Measurements from ENCODE around the gene CHCHD3. TPM values are rescaled to one million over a fixed set of nuclear protein-coding genes. Genes with fewer than 3 reads are reported as not detected.

The CHCHD3 gene
- polyA plus RNA-seq, 1 donor (not counting 4 experiments of a cell fraction or from before 2014, with no cell fraction given) = 59.2 TPM

DNA sequence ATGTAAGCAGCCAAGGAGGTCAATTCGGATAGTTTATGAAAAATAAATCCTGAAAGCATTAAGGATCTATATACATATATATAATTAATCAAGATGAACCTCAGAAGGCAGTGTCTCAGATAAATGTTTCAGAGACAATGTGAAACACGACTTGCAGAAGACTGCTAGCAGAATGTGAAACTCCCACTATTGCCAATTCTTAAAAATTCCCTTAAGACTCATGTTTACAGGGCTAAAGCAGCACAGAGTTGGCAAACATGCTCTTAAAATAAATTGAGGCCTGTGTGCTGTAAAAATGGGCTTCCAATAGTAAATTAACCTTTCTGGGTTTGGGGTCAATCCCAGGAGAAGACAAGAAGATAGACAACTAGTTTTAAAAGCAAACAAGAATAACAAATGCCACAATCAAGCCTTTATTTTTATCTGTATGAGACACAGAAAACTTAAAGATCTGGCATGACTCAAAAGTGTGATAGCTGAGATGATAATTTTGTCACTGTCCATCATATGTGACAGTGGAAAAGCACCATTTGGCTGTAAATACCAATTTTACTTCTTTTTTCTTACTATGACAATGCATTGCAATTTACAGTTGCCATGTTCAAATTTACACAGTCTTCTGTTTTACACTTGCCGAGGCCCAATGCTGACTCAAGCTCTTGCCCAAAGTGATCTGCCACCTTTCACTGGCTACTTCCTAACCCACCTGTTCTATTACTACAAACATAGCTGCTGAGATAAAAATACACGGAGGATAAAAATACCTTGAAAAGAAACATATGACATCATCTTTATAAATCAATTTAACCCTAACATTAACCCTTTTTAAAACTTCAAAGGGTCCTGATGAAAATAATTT lies 78.6 kb downstream of the CHCHD3 start:
- Histone ChIP-seq H3K27me3 (ENCODE audit: control insufficient read depth, extremely low read depth, insufficient read depth, low read length) (no peaks in the 10 kb centered on the region), H3K4me3 (ENCODE audit: control insufficient read depth in 2 of 3, extremely low read depth in 1 of 3, insufficient read depth in 2 of 3, low read depth in 1 of 3, low read length in 3 of 3) (no peak overlapping the region), H2AFZ (ENCODE audit: control insufficient read depth, low read length) (no peak overlapping the region), H3K9me3 (ENCODE audit: control insufficient read depth, low read depth, low read length) (no peaks in the 10 kb centered on the region), H3K9me1 (ENCODE audit: control insufficient read depth, extremely low read depth, insufficient read depth, low read length) (peaks cover 2% of the 10 kb centered on the region), H4K20me1 (ENCODE audit: control insufficient read depth, extremely low read depth, insufficient read depth, low read length) (no peaks in the 10 kb centered on the region), H3K4me1 (ENCODE audit: control insufficient read depth, extremely low read depth, insufficient read depth, low read length) (no peaks in the 10 kb centered on the region), H3K36me3 (ENCODE audit: control insufficient read depth in 2 of 2, extremely low read depth in 1 of 2, insufficient read depth in 2 of 2, low read length in 2 of 2) (no peaks in the 10 kb centered on the region), H3K9ac (ENCODE audit: control insufficient read depth, extremely low read depth, insufficient read depth, low read length) (no peak overlapping the region), H3K4me2 (ENCODE audit: control insufficient read depth, extremely low read depth, insufficient read depth, low read depth, low read length) (no peak overlapping the region), H3K27ac (ENCODE audit: control insufficient read depth, insufficient read depth, low read length) (no peak overlapping the region), H3K79me2 (ENCODE audit: control insufficient read depth, insufficient read depth, low read length) (peaks cover 10% of the 10 kb centered on the region)
- DNase-seq (ENCODE audit: low read depth, low spot score) (no peak), FAIRE-seq (no peak)
- dilution Hi-C loops (cut with MboI; ENCODE audit: extremely low pct_ligation_motif_present, low sequenced_read_pairs) = no loop called here
- no peak for TF ChIP-seq EZH2 (IDR thresholded peaks at IDR 0.05; ENCODE audit: low read length)
- TF ChIP-seq, protein P1, sequence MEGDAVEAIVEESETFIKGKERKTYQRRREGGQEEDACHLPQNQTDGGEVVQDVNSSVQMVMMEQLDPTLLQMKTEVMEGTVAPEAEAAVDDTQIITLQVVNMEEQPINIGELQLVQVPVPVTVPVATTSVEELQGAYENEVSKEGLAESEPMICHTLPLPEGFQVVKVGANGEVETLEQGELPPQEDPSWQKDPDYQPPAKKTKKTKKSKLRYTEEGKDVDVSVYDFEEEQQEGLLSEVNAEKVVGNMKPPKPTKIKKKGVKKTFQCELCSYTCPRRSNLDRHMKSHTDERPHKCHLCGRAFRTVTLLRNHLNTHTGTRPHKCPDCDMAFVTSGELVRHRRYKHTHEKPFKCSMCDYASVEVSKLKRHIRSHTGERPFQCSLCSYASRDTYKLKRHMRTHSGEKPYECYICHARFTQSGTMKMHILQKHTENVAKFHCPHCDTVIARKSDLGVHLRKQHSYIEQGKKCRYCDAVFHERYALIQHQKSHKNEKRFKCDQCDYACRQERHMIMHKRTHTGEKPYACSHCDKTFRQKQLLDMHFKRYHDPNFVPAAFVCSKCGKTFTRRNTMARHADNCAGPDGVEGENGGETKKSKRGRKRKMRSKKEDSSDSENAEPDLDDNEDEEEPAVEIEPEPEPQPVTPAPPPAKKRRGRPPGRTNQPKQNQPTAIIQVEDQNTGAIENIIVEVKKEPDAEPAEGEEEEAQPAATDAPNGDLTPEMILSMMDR (optimal IDR thresholded peaks at IDR 0.05 in 1 of 3, IDR thresholded peaks at IDR 0.05 in 1 of 3, conservative IDR thresholded peaks at IDR 0.05 in 1 of 3; ENCODE audit: extremely low read depth in 1 of 3, insufficient read depth in 2 of 3, low read length in 3 of 3) = no peak

DNA sequence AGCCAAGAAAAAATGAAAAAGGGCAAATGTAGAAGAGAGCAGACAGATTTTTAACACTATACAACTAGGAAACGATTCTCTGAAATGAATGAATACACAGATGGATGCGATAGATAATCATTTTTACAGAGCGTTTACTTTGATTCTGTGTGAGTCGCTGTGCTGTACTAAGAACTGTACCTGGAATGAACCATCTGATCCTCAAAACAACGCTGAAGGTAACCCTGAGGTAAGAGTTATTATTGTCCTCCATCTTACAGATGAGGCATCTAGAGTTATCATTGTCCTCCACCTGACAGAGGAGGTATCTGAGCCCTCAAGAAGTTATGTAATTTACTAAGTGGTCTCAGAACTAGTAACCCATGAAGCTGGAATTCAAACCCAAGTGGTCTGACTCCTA lies 80.2 kb downstream of the CHCHD3 start:
- H3K4me3 ChIP-seq (ENCODE audit: control insufficient read depth in 2 of 3, extremely low read depth in 1 of 3, insufficient read depth in 2 of 3, low read depth in 1 of 3, low read length in 3 of 3) = no peak overlapping the region
- peaks cover 17% of the 10 kb centered on the region for H3K79me2 ChIP-seq (ENCODE audit: control insufficient read depth, insufficient read depth, low read length)
- no peak overlapping the region for H3K4me2 ChIP-seq (ENCODE audit: control insufficient read depth, extremely low read depth, insufficient read depth, low read depth, low read length)
- H3K27me3 ChIP-seq (ENCODE audit: control insufficient read depth, extremely low read depth, insufficient read depth, low read length) = no peaks in the 10 kb centered on the region
- peaks cover 2% of the 10 kb centered on the region for H3K9me1 ChIP-seq (ENCODE audit: control insufficient read depth, extremely low read depth, insufficient read depth, low read length)
- no peaks in the 10 kb centered on the region for H3K9me3 ChIP-seq (ENCODE audit: control insufficient read depth, low read depth, low read length)
- no peaks in the 10 kb centered on the region for H3K36me3 ChIP-seq (ENCODE audit: control insufficient read depth in 2 of 2, extremely low read depth in 1 of 2, insufficient read depth in 2 of 2, low read length in 2 of 2)
- DNase-seq (ENCODE audit: low read depth, low spot score) (no peak), FAIRE-seq (peak; percentile 63)
- H4K20me1 ChIP-seq (ENCODE audit: control insufficient read depth, extremely low read depth, insufficient read depth, low read length) = no peaks in the 10 kb centered on the region
- no peaks in the 10 kb centered on the region for H3K4me1 ChIP-seq (ENCODE audit: control insufficient read depth, extremely low read depth, insufficient read depth, low read length)
- H3K9ac ChIP-seq (ENCODE audit: control insufficient read depth, extremely low read depth, insufficient read depth, low read length) = no peak overlapping the region
- no peak overlapping the region for H2AFZ ChIP-seq (ENCODE audit: control insufficient read depth, low read length)
- TF ChIP-seq, protein P1 (optimal IDR thresholded peaks at IDR 0.05 in 1 of 3, IDR thresholded peaks at IDR 0.05 in 1 of 3, conservative IDR thresholded peaks at IDR 0.05 in 1 of 3; ENCODE audit: extremely low read depth in 1 of 3, insufficient read depth in 2 of 3, low read length in 3 of 3) = no peak
- TF ChIP-seq EZH2 (IDR thresholded peaks at IDR 0.05; ENCODE audit: low read length) = no peak
- H3K27ac ChIP-seq (ENCODE audit: control insufficient read depth, insufficient read depth, low read length) = no peak overlapping the region
- dilution Hi-C loops (cut with MboI; ENCODE audit: extremely low pct_ligation_motif_present, low sequenced_read_pairs) = no loop called here
